H9 (cell line): ENCODE results near the gene WIZ. TPM values are rescaled to one million over a fixed set of nuclear protein-coding genes. Genes with fewer than 3 reads are reported as not detected.
A peak's percentile ranks its signal among the peaks of the same experiment; 100 is the strongest.

ENCODE experiments used
- DNase-seq: peaks from one replicate; pipeline ENCODE4 v3.0.0-alpha.2; 2017
- H2AFZ ChIP-seq: one replicate; pipeline ENCODE4 v1.6.1; 2013; ENCODE audit warnings: mild to moderate bottlenecking, low read length, control low read depth, moderate library complexity
- H2AK5ac ChIP-seq: 2 replicates; pipeline ENCODE4 v1.6.1; 2013; ENCODE audit warnings: low read length, control low read depth, mixed read lengths; ENCODE audit not compliant: insufficient read length
- H2BK120ac ChIP-seq: one replicate; pipeline ENCODE4 v1.6.1; 2013; ENCODE audit warnings: low read depth, mild to moderate bottlenecking, low read length, control low read depth, inconsistent platforms; ENCODE audit not compliant: poor library complexity, severe bottlenecking
- H2BK12ac ChIP-seq: 2 replicates; pipeline ENCODE4 v1.6.1; 2013; ENCODE audit warnings: low read length, control low read depth, mixed read lengths, low read depth; ENCODE audit not compliant: insufficient read length
- H2BK15ac ChIP-seq: 2 replicates; pipeline ENCODE4 v1.6.1; 2013; ENCODE audit warnings: low read depth, low read length, control low read depth
- H2BK20ac ChIP-seq: one replicate; pipeline ENCODE4 v1.6.1; 2013; ENCODE audit warnings: low read depth, mild to moderate bottlenecking, low read length, control low read depth, inconsistent platforms; ENCODE audit not compliant: poor library complexity, severe bottlenecking
- H2BK5ac ChIP-seq: 2 replicates; pipeline ENCODE4 v1.6.1; 2013; ENCODE audit warnings: low read length, control low read depth, mixed read lengths; ENCODE audit not compliant: insufficient read length
- H3K14ac ChIP-seq: 2 replicates; pipeline ENCODE4 v1.6.1; 2013; ENCODE audit warnings: low read length, control low read depth; ENCODE audit not compliant: insufficient read depth
- H3K18ac ChIP-seq: 2 replicates; pipeline ENCODE4 v1.6.1; 2013; ENCODE audit warnings: low read depth, mild to moderate bottlenecking, mixed read lengths, low read length, control low read depth; ENCODE audit not compliant: insufficient read length
- H3K23ac ChIP-seq: 2 replicates; pipeline ENCODE4 v1.6.1; 2013; ENCODE audit warnings: low read length, control low read depth, mixed read lengths, low read depth; ENCODE audit not compliant: insufficient read length
- H3K23me2 ChIP-seq: 2 replicates; pipeline ENCODE4 v1.6.1; 2013; ENCODE audit warnings: low read depth, mild to moderate bottlenecking, mixed read lengths, low read length, control low read depth; ENCODE audit not compliant: insufficient read length, poor library complexity, severe bottlenecking
- H3K27ac ChIP-seq: 2 replicates; pipeline ENCODE4 v1.5.1; 2013; ENCODE audit warnings: low read length, control low read depth, mixed read lengths, low read depth; ENCODE audit not compliant: insufficient read length
- H3K27me3 ChIP-seq: 2 replicates; pipeline ENCODE4 v1.6.1; 2013; ENCODE audit warnings: low read length, control low read depth, inconsistent platforms; ENCODE audit not compliant: insufficient read depth
- H3K4ac ChIP-seq: 2 replicates; pipeline ENCODE4 v1.6.1; 2013; ENCODE audit warnings: low read depth, mild to moderate bottlenecking, control low read depth, inconsistent platforms, low read length, moderate library complexity
- H3K4me1 ChIP-seq: 2 replicates; pipeline ENCODE4 v1.6.1; 2013; ENCODE audit warnings: low read length, control low read depth, inconsistent platforms; ENCODE audit not compliant: insufficient read depth
- H3K4me2 ChIP-seq: 2 replicates; pipeline ENCODE4 v1.6.1; 2013; ENCODE audit warnings: low read length, control low read depth, mixed read lengths; ENCODE audit not compliant: insufficient read length, insufficient read depth
- H3K56ac ChIP-seq: 2 replicates; pipeline ENCODE4 v1.6.1; 2013; ENCODE audit warnings: low read depth, mild to moderate bottlenecking, mixed read lengths, low read length, control low read depth; ENCODE audit not compliant: insufficient read length
- H3K79me1 ChIP-seq: 2 replicates; pipeline ENCODE4 v1.6.1; 2013; ENCODE audit warnings: low read depth, mild to moderate bottlenecking, moderate library complexity, low read length, control low read depth, inconsistent platforms; ENCODE audit not compliant: insufficient read depth, poor library complexity, severe bottlenecking
- H3K79me2 ChIP-seq: 2 replicates; pipeline ENCODE4 v1.6.1; 2013; ENCODE audit warnings: low read length, control low read depth, inconsistent platforms; ENCODE audit not compliant: insufficient read depth
- H3K9ac ChIP-seq: 2 replicates; pipeline ENCODE4 v1.6.1; 2013; ENCODE audit warnings: low read length, control low read depth, mixed read lengths; ENCODE audit not compliant: insufficient read length; ENCODE audit errors: extremely low read depth
- H3K9me3 ChIP-seq: one replicate; pipeline ENCODE4 v1.6.1; 2013; ENCODE audit warnings: low read depth, low read length, inconsistent platforms; ENCODE audit not compliant: control insufficient read depth
- H3T11ph ChIP-seq: one replicate; pipeline ENCODE4 v1.6.1; 2013; ENCODE audit warnings: mild to moderate bottlenecking, low read length, control low read depth, inconsistent platforms
- H4K20me1 ChIP-seq: one replicate; pipeline ENCODE4 v1.6.1; 2013; ENCODE audit not compliant: control insufficient read depth, insufficient read length, insufficient read depth
- H4K5ac ChIP-seq: 2 replicates; pipeline ENCODE4 v1.6.1; 2013; ENCODE audit warnings: low read depth, mild to moderate bottlenecking, mixed read lengths, low read length, control low read depth; ENCODE audit not compliant: insufficient read length
- H4K8ac ChIP-seq: replicated peaks from 2 replicates; pipeline ENCODE4 v1.6.1; 2013; ENCODE audit warnings: low read length, control low read depth, mixed read lengths, low read depth; ENCODE audit not compliant: insufficient read length
- H4K91ac ChIP-seq: 2 replicates; pipeline ENCODE4 v1.6.1; 2013; ENCODE audit warnings: low read depth, mild to moderate bottlenecking, moderate library complexity, mixed read lengths, low read length, control low read depth; ENCODE audit not compliant: insufficient read length
- H3K27ac Mint-ChIP-seq, 3 experiments: 2 replicates in 2 of 3; 3 replicates in 1 of 3; pipeline ENCODE4 v1.8.0; 2020 to 2021; ENCODE audit warnings: mixed read lengths in 3 of 3, mild to moderate bottlenecking in 1 of 3, moderate library complexity in 1 of 3
- H3K27me3 Mint-ChIP-seq: 2 replicates; pipeline ENCODE4 v1.8.0; 2021; ENCODE audit warnings: low read depth, mild to moderate bottlenecking, moderate library complexity, mixed read lengths
- H3K36me3 Mint-ChIP-seq, 3 experiments: 2 replicates in 2 of 3; 3 replicates in 1 of 3; pipeline ENCODE4 v1.8.0; 2020 to 2021; ENCODE audit warnings: low read depth in 3 of 3, mixed read lengths in 3 of 3; ENCODE audit not compliant: insufficient read depth in 1 of 3
- H3K4me1 Mint-ChIP-seq, 2 experiments: 2 replicates each; pipeline ENCODE4 v1.8.0; 2020; ENCODE audit warnings: mixed read lengths in 2 of 2
- H3K4me3 Mint-ChIP-seq, 2 experiments: 2 replicates in 1 of 2; 3 replicates in 1 of 2; pipeline ENCODE4 v1.8.0; 2020 to 2021; ENCODE audit warnings: mild to moderate bottlenecking in 2 of 2, mixed read lengths in 2 of 2, moderate library complexity in 1 of 2
- H3K9me3 Mint-ChIP-seq, 2 experiments: 2 replicates in 1 of 2; 3 replicates in 1 of 2; pipeline ENCODE4 v1.8.0; 2020; ENCODE audit warnings: mild to moderate bottlenecking in 2 of 2, mixed read lengths in 2 of 2, moderate library complexity in 1 of 2
- WGBS: extraction: QIAGEN DNeasy Blood & Tissue Kit; methylation state at CpG from one replicate; pipeline ENCODE4 v1.1.7; 2013; ENCODE audit warnings: missing lambda C conversion rate, low lambda C conversion rate, mixed read lengths; ENCODE audit not compliant: insufficient read length; ENCODE audit errors: extremely low coverage; 5-methylcytosine and 5-hydroxymethylcytosine counted together
- total RNA-seq: library from RNA; stranded (reverse); gene quantifications from 2 replicates; pipeline ENCODE4 v1.2.1, GENCODE V29; 2021
- TF ChIP-seq, protein P1 (sequence below): fragments of 200-600 bp; sonication (generic); conservative IDR thresholded peaks from 3 replicates; pipeline ENCODE4 v1.8.0; 2021; ENCODE audit warnings: antibody characterized with exemption, mild to moderate bottlenecking

WIZ gene
- total RNA-seq, 1 experiment from 2014 or later = 33.3 TPM

DNA sequence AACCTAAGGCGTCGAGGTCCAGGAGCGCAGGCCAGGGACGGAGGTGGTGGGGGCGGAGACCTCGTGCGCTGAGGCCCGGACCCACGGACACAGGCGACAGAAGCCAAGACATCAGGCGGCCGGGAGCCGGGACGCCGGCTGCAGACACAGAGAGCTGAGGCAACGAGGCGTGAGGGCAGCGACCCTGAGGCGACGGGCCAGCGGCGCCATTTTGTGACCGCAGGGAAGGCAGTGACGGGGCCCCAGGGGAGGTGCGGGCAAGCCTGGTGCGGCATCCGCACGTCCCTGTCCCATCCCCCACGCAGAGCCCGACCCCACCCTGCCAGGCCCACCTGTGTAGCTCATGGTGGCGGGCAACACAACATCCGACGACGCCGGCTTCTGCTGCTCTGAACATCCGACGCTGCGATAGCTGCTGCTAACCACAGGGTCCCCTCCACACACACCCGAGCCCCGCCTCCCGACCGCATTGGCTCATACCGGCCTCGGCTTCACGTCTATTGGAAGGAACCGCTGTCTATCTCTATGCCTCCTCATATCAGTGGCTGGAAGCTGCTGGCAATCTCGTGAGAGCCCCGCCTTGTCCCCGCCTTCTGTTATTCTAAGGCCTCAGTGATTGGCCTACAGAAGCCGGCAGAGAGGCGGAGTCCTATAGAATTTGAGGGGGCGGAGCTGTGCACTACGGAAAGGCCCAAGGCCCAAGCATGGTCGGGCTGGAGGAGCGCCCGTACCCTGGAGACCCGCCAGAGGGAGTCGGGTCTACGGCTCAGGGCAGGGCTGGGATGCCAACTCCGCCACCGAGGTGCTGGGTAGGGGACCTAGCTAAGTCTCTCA lies 31.0 kb downstream of the WIZ start, which contains the start of gene AKAP8L:
Gene AKAP8L, minus strand, starts transcription at position 410 of the 834 bp plus-strand sequence. Its CDS starts 65 bp downstream, at position 345.
- Histone ChIP-seq H3K27me3 (no peaks in the 10 kb centered on the region), H4K91ac (peak within 1 kb of the TSS; percentile 15), H3K27ac (no peak within 1 kb of the TSS), H2BK20ac (no peak within 1 kb of the TSS), H3T11ph (no peak within 1 kb of the TSS), H3K4me1 (no peaks in the 10 kb centered on the region), H3K23me2 (peaks cover 6% of the 10 kb centered on the region), H2AFZ (no peak within 1 kb of the TSS), H2BK120ac (no peak within 1 kb of the TSS), H3K9ac (peak within 1 kb of the TSS; percentile 98), H3K4ac (no peak within 1 kb of the TSS; the same call in 1 of the 2 replicates), H3K56ac (no peak within 1 kb of the TSS), H4K8ac (no peak within 1 kb of the TSS), H4K5ac (peak within 1 kb of the TSS; percentile 81), H3K18ac (peak within 1 kb of the TSS; percentile 98), H2BK12ac (no peak within 1 kb of the TSS), H2AK5ac (no peak within 1 kb of the TSS), H2BK5ac (peak within 1 kb of the TSS; percentile 70), H2BK15ac (no peak within 1 kb of the TSS), H3K79me2 (peaks cover 37% of the 10 kb centered on the region), H3K9me3 (no peaks in the 10 kb centered on the region), H3K4me2 (peak within 1 kb of the TSS; percentile 96), H3K23ac (no peak within 1 kb of the TSS), H4K20me1 (no peaks in the 10 kb centered on the region), H3K14ac (peak within 1 kb of the TSS; percentile 97), H3K79me1 (peaks cover 10% of the 10 kb centered on the region)
- DNase-seq = peak; percentile 99
- Mint-ChIP-seq H3K27ac (peak within 1 kb of the TSS; percentile 97 to 100 (median 99)), H3K4me1 (peaks cover 13 to 19% of the 10 kb centered on the region in 2 experiments), H3K9me3 (peaks cover 0 to 3% of the 10 kb centered on the region in 2 experiments; a peak in 2 of 5 replicates), H3K4me3 (peak within 1 kb of the TSS; percentile 98 to 99), H3K27me3 (no peaks in the 10 kb centered on the region), H3K36me3 (peaks cover 27 to 44% (median 40%) of the 10 kb centered on the region in 3 experiments)
- WGBS = no CpG with 5 or more reads among the region's 61 CpGs
- TF ChIP-seq, protein P1, sequence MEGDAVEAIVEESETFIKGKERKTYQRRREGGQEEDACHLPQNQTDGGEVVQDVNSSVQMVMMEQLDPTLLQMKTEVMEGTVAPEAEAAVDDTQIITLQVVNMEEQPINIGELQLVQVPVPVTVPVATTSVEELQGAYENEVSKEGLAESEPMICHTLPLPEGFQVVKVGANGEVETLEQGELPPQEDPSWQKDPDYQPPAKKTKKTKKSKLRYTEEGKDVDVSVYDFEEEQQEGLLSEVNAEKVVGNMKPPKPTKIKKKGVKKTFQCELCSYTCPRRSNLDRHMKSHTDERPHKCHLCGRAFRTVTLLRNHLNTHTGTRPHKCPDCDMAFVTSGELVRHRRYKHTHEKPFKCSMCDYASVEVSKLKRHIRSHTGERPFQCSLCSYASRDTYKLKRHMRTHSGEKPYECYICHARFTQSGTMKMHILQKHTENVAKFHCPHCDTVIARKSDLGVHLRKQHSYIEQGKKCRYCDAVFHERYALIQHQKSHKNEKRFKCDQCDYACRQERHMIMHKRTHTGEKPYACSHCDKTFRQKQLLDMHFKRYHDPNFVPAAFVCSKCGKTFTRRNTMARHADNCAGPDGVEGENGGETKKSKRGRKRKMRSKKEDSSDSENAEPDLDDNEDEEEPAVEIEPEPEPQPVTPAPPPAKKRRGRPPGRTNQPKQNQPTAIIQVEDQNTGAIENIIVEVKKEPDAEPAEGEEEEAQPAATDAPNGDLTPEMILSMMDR = peak; percentile 86
